Activated T-cell treated with anti-CD3 and anti-CD28 coated beads, Interleukin-2, amount 50 U/mL, for 72 hours (primary cell): ENCODE results near the gene PRMT1. TPM values are rescaled to one million over a fixed set of nuclear protein-coding genes. Genes with fewer than 3 reads are reported as not detected.
"Not testable (repeated sequence)": the region's sequence is repeated elsewhere in the genome, so short reads cannot be mapped to it uniquely, and the experiment has no call there.

Experiments used
- ATAC-seq, 2 donors: fragments of 150-1000 bp; cut with Tn5 transposase; replicated peaks in 1 of 2; 2 replicates each; pipeline ENCODE4 v1.10.0; 2021; ENCODE audit warnings: moderate library complexity in 2 of 2, mild to moderate bottlenecking in 1 of 2
- DNase-seq, 2 donors: peaks; one replicate each; pipeline ENCODE4 v3.0.0; 2021 to 2022; ENCODE audit warnings: mixed read lengths in 1 of 2
- H3K27ac Mint-ChIP-seq: one replicate; pipeline ENCODE4 v1.8.0; 2022; ENCODE audit warnings: mild to moderate bottlenecking, moderate library complexity, mixed read lengths
- H3K27me3 Mint-ChIP-seq: one replicate; pipeline ENCODE4 v1.8.0; 2022; ENCODE audit warnings: low read depth, mixed read lengths
- H3K36me3 Mint-ChIP-seq, 2 donors: one replicate each; pipeline ENCODE4 v1.8.0; 2022; ENCODE audit warnings: mixed read lengths in 2 of 2, mild to moderate bottlenecking in 1 of 2; ENCODE audit not compliant: insufficient read depth in 2 of 2
- H3K4me1 Mint-ChIP-seq: one replicate; pipeline ENCODE4 v1.8.0; 2022; ENCODE audit warnings: low read depth, mixed read lengths
- H3K4me3 Mint-ChIP-seq, 2 donors: one replicate each; pipeline ENCODE4 v1.8.0; 2022; ENCODE audit warnings: mild to moderate bottlenecking in 2 of 2, mixed read lengths in 2 of 2, moderate library complexity in 2 of 2
- H3K9me3 Mint-ChIP-seq, 2 donors: one replicate each; pipeline ENCODE4 v1.8.0; 2022; ENCODE audit warnings: mixed read lengths in 2 of 2
- total RNA-seq, 2 donors: library from RNA; stranded (reverse); gene quantifications; one replicate each; pipeline ENCODE4 v1.2.3, GENCODE V29; 2022

The PRMT1 gene
- 100 to 1,000 TPM; 201 to 251 TPM for total RNA-seq

DNA sequence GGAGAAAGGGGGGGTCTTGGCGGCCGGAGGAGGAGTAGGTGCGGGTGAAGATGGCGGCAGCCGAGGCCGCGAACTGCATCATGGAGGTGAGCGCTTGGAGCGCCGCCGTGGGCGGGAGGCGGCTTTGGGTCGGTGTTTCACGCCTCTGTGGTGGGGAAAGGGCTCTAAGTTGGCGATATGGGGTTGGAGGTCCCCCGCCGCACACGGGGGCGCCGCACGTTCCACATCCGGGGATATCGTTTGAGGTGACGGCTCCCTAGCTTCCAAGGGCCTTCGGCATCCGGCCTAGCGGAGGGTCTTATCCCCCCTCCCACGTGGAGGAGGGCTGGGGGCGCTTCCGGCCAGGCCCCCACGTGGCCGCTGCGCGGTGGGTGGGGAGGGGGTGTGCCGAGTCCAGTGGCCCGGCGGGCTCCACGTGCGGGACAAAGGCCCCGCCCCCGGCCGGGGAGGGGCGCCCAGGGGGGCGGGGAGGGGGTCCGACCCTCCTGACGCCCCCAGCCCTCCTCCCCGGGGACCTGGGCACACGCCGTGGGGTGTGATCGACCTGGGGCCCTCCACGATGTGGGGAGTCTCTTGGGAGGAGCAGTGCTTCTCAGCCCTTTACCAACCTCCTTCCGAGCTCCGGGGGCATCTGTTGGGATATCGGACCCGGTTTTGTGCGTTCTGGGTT, at the start of gene PRMT1:
Gene PRMT1 (plus strand): TSS at position 41 of the 670 bp plus-strand sequence. CDS start 10 bp downstream, at position 51.
- DNase-seq (peak; percentile 64 to 72), ATAC-seq (peak; percentile 14 to 26)
- Mint-ChIP-seq H3K4me3 (peak within 1 kb of the TSS; percentile 90 to 97), H3K27me3 (no peaks in the 10 kb centered on the region), H3K4me1 (peaks cover 53% of the 10 kb centered on the region), H3K36me3 (peaks cover under 1 to 15% of the 10 kb centered on the region in 2 donors), H3K9me3 (no peaks in the 10 kb centered on the region), H3K27ac (peak within 1 kb of the TSS; percentile 94)

DNA sequence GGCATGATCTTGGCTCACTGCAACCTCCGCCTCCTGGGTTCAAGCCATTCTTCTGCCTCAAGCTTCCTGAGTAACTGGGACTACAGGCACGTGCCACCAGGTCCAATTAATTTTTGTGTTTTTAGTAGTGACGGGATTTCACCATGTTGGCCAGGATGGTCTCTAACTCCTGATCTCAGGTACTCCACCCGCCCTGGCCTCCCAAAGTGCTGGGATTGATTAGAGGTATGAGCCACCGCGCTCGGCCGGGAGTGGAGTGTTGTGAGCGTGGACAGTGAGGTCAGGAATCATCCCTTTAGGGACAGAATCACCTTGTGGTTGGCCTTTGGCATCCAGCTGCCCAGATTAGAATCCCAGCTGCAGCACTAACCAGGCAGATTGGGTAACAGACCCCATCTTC, 47.4 kb upstream of the PRMT1 start:
- no peak for DNase-seq
- H3K4me3 Mint-ChIP-seq, result no peak overlapping the region
- no peak overlapping the region for H3K27ac Mint-ChIP-seq
- peaks cover 0 to 11% of the 10 kb centered on the region in 2 donors for H3K36me3 Mint-ChIP-seq
- no peaks in the 10 kb centered on the region for H3K27me3 Mint-ChIP-seq
- H3K9me3 Mint-ChIP-seq, result no peaks in the 10 kb centered on the region
- ATAC-seq, result no peak
- H3K4me1 Mint-ChIP-seq, result no peaks in the 10 kb centered on the region

DNA sequence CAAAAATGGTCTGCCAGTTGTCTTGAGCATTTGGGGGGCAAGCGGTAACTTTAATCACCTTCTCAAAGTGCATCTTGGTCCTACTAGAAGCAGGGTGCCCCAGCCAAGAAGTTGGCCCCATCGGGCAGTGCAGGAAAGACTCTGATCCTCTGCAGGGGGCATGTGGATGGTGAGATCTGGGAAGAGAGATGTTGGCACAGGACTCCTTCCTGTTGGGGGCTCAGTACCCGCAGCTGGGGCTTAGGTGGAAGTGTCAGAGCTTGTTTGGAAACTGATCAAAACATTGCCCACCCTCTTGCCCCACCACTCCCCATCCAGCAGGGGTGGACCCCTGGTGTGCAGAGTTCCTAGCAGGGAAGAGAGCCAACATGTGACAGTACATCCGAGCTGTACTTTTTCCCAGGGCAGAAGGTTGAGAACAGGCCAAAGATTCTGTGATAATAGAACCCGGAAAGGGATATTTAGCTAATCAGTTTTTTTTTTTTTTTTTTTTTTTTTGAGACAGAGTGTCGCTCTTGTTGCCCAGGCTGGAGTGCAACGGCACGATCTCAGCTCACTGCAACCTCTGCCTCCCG, 46.0 kb upstream of the PRMT1 start:
- Mint-ChIP-seq H3K27me3 (no peaks in the 10 kb centered on the region), H3K4me1 (peaks cover 9% of the 10 kb centered on the region), H3K4me3 (no peak overlapping the region), H3K27ac (no peak overlapping the region), H3K9me3 (no peaks in the 10 kb centered on the region), H3K36me3 (peaks cover 0 to 9% of the 10 kb centered on the region in 2 donors)
- ATAC-seq, result no peak
- no peak for DNase-seq

DNA sequence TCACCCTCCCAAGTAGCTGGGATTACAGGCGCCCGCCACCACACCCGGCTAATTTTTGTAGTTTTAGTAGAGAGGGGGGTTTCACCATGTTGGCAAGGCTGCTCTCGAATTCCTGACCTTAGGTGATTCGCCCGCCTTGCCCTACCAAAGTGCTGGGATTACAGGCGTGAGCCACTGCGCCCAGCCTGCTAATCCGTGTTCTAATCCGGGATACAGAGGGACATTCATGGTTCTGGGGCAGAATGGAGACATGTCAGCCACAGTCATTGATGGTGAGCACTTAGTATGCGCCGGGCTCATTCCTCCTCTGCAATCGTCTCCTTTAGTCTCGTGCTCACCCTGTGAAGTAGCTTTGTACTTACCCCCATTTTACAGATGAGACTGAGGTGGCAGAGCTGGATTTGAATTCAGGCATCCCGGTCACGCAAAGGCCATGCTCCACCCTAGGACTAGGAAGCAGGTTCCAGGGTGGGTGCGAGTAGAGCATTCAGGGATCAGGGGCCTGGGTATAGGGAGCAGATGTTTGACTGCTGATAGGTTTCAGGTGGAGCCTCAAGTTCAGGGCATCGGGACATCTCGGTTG, 45.4 kb upstream of the PRMT1 start:
- peaks cover 10% of the 10 kb centered on the region for H3K4me1 Mint-ChIP-seq
- peaks cover 0 to 8% of the 10 kb centered on the region in 2 donors for H3K36me3 Mint-ChIP-seq
- ATAC-seq (no peak), DNase-seq (no peak)
- H3K9me3 Mint-ChIP-seq, result no peaks in the 10 kb centered on the region
- no peak overlapping the region for H3K27ac Mint-ChIP-seq
- no peak overlapping the region for H3K4me3 Mint-ChIP-seq
- no peaks in the 10 kb centered on the region for H3K27me3 Mint-ChIP-seq

DNA sequence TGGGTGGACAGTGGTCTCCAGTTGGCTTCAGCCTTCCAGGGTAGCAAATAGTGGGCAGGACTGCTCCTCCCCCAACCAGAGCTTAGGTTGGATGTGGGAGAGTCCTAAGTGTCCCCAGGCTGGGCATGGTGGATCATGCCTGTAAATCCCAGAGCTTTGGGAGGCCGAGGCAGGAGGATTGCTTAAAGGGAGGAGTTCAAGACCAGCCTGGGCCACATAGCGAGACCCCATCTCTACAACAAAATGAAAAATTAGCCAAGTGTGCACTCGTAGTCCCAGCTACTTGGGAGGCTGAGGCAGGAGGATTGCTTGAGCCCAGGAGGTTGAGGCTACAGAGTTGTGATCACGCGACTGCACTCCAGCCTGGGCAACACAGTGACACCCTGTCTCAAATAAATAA, 44.5 kb upstream of the PRMT1 start:
- no peak for ATAC-seq
- no peak overlapping the region for H3K27ac Mint-ChIP-seq

DNA sequence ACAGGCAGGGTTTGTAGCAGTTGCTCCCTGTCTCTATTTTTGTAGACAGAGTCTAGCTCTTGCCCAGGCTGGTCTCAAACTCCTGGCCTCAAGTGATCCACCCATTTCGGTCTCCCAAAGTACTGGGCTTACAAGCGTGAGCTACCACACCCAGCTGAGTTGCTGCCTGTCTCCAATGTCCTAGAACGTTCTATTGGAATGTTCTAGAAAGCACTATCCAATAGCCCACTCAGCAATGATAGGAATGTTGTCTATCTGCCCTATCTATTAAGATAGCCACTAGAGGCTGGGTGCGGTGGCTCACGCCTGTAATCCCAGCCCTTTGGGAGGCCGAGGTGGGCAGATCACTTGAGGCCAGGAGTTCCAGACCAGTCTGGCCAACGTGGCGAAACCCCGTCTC, 43.8 kb upstream of the PRMT1 start:
- not testable (repeated sequence) for ATAC-seq, DNase-seq, H3K27ac Mint-ChIP-seq, H3K4me3 Mint-ChIP-seq, H3K9me3 Mint-ChIP-seq, H3K27me3 Mint-ChIP-seq, H3K36me3 Mint-ChIP-seq
- peaks cover 18% of the 10 kb centered on the region for H3K4me1 Mint-ChIP-seq

More for the DNA sequence above, 44.5 kb upstream of the PRMT1 start:
- peaks cover 11% of the 10 kb centered on the region for H3K4me1 Mint-ChIP-seq
- no peaks in the 10 kb centered on the region for H3K27me3 Mint-ChIP-seq
- peaks cover 0 to 5% of the 10 kb centered on the region in 2 donors for H3K36me3 Mint-ChIP-seq
- no peaks in the 10 kb centered on the region for H3K9me3 Mint-ChIP-seq
- no peak overlapping the region for H3K4me3 Mint-ChIP-seq
- no peak for DNase-seq

DNA sequence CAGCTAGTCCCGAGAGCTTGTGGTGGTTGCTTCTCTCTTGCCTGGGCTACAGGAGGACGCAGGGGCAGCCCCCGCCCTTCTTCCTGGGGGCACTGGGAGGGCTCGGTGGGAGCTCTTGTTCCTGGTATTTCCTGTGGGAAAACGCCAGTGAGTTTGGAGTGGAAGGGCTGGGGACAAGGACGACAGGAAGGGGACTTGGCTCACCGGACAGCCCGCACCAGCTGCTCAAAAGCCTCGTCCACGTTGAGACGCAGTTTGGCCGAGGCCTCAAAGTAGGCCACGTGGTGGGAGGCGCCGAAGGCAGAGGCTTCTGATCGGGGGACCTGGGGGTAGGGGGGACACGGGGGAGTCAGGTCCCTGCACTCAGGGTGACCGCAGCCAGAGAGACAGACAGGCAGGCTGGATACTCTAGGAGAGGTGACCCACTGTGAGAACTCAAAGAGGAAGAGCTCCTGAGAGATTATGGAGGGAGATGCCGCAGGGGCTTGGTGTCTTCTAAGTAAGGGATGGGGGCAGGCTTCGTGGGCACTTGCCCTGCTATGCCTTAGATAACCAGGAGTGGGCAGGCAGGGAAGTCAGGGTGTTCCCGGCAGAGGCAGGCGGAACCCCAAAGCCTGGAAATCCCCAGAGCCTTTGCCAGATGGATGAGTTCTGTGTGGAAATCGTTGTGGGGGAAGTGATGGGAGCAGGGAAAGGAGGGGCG, 41.4 kb upstream of the PRMT1 start:
- DNase-seq, result no peak
- no peaks in the 10 kb centered on the region for H3K9me3 Mint-ChIP-seq
- ATAC-seq, result no peak
- peaks cover 37% of the 10 kb centered on the region for H3K4me1 Mint-ChIP-seq
- no peak overlapping the region for H3K27ac Mint-ChIP-seq
- H3K4me3 Mint-ChIP-seq, result no peak overlapping the region
- peaks cover 6% of the 10 kb centered on the region for H3K27me3 Mint-ChIP-seq
- H3K36me3 Mint-ChIP-seq, result peaks cover 0 to under 1% of the 10 kb centered on the region in 2 donors

DNA sequence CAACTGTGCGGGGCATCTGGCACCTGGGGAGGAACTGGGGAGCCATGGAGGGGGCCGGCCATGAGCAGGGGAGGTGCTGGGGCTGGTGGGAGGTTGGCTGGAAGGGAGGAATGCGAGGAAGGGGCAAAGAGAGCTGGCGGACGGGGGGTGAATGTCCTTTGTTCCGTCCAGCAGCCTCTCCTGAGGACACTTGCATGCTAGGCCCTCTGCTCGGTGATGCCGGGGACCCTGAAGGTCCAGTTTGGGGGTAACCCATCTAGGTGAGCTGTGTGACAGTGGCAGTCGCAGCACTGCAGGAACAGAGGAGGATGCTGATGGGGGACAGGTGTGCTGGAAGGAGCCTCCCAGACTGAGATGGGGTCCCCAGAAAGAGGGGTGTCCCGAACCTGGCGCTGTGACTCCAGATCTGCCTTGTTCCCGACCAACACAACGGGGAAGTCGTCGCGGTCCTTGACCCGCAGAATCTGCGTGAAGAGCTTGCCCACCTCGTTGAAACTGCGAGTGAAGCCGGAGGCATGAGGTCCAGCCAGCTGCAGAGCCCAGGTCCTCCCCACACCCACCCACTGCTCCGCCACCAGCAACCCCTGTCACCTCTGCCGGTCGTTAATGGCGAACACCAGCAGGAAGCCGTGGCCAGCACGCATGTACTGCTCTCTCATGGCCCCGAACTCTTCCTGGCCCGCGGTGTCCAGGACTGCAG, 40.7 kb upstream of the PRMT1 start:
- peaks cover 41% of the 10 kb centered on the region for H3K4me1 Mint-ChIP-seq
- DNase-seq (no peak), ATAC-seq (no peak)
- H3K27me3 Mint-ChIP-seq, result peaks cover 6% of the 10 kb centered on the region
- H3K4me3 Mint-ChIP-seq, result no peak overlapping the region
- H3K27ac Mint-ChIP-seq, result no peak overlapping the region
- H3K36me3 Mint-ChIP-seq, result peaks cover 0 to 1% of the 10 kb centered on the region in 2 donors
- H3K9me3 Mint-ChIP-seq, result no peaks in the 10 kb centered on the region

DNA sequence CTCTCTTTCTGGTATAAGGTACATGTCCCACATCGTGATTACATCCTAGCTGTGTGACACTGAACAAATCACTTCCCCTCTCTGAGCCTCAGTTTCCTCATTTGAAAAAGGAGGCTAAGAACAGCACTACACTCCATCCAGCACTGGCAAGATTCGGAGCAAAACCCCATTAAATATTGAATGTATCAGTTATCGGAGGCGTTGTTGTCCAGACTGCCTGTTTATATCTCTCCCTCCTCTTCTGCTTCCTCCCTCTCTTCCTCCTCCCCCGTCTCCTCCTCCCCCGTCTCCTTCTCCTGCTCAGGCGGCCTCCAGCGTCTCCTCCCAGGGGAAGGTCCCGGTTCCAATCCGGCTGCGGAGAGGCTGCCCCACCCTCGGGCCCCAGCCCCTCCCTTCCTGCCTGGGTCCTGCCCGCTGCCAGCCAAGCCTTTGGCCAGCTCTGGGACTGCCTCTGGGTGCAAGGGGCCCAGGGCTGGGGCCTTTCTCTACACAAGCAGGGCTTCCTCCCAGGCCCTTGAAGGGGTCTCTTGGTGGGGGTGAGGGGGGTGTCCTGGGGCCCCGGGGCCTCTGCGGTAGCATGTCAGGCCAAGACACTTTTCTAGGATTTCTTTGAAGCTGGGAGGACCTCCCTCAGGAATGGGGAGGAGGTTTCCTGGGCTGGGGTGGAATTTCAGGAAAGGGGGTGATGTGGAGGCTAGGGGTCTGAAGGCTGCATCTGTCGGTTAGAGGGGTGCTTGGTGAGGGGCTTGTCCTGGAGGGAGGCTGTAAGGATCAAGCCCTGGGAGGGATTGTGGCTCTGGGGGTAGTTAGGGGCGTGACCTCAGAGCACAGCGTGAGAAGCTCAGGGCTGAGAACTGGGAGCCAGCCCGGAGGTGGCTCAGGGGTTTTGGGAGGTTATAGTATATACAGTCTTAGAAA, 39.0 kb upstream of the PRMT1 start:
- peak overlapping the region; percentile 70 to 100 for H3K4me3 Mint-ChIP-seq
- peaks cover 6% of the 10 kb centered on the region for H3K27me3 Mint-ChIP-seq
- no peaks in the 10 kb centered on the region for H3K9me3 Mint-ChIP-seq
- peaks cover 47% of the 10 kb centered on the region for H3K4me1 Mint-ChIP-seq
- peak overlapping the region; percentile 27 for H3K27ac Mint-ChIP-seq
- ATAC-seq, result no peak
- H3K36me3 Mint-ChIP-seq, result peaks cover 0 to 1% of the 10 kb centered on the region in 2 donors
- peak in 1 of 2 donors; percentile 14 for DNase-seq

DNA sequence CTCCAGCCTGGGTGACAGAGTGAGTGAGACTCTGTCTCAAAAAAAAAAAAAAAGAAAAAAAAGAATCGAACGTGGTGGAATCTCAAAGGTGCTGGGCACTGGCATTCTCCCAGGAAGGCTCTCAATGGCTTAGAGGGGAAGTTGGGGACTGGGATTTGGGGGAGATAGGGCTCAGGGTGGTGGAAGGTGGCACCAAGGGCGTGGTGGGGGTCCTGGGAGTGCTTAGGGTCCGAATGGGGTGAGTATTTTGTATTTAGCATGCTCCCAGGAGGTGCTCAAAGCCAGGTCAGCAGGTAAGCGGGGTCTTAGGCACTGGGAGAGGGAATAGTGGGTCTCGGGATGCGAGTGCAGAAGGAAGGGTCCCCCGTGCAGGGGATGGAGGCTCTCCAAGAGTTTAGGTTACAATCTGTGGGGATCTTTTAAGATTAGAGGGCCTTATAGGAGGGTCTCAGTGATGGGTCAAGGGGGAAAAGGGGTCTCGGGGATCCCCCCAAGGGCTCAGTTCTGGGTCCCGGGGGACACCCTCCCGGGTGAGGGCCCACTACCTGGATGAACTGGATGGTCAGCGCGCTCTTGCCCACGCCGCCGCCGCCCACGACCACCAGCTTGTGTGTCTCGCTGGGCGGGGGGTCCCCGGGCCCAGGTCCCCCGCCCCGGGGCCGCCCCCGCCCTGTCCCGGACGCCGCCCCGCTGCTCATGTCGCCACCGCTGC, 37.5 kb upstream of the PRMT1 start:
- DNase-seq, result no peak
- H3K36me3 Mint-ChIP-seq, result peaks cover 1 to 2% of the 10 kb centered on the region in 2 donors
- H3K4me3 Mint-ChIP-seq, result peak overlapping the region; percentile 99 to 100
- ATAC-seq, result no peak
- H3K27ac Mint-ChIP-seq, result no peak overlapping the region
- no peaks in the 10 kb centered on the region for H3K9me3 Mint-ChIP-seq
- H3K4me1 Mint-ChIP-seq, result peaks cover 62% of the 10 kb centered on the region
- H3K27me3 Mint-ChIP-seq, result peaks cover 6% of the 10 kb centered on the region

DNA sequence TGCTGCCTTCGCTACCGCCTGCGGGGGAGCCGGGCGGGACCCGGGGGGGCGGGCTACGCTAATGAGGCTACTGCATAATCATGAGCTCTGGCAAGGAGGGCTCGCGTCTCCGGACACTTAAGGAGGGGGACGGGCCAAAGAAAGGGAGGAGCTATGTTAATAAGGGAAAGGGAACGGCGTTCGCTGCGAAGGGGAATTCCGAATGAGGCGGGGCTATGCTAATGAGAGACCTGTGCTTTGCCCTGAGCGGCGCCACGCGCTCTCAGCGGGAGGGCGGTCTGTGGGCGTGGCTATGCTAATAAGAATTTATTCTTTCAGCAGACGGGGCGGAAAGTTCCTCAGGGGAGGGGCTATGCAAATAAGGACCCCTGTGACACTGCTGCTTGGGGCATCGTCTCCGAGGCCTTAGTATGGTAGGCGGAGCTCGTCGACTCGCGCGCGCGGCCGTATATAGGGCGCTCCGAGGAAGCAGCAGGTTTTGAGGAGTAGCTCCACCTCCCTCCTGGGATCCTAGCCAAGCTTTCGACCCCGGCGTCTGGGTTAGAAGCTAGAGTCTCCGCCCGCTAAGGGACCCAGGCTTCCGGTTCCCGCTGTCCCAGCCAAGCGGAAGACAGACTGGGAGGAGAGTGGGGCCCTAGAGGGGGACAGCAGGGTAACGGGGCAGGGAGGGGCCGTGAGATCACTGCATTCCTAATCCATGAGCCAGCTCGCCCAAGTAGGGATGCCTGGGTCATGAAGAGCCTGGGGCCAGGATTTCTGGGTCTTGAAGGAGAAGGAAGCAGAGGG, 36.8 kb upstream of the PRMT1 start, which contains the start of gene RRAS:
Gene RRAS (minus strand): TSS at position 31 of the 786 bp plus-strand sequence. CDS start 45 bp downstream, outside the sequence.
- Mint-ChIP-seq H3K27ac (peak within 1 kb of the TSS; percentile 82), H3K36me3 (peaks cover 1 to 2% of the 10 kb centered on the region in 2 donors), H3K9me3 (no peaks in the 10 kb centered on the region), H3K27me3 (peaks cover 6% of the 10 kb centered on the region), H3K4me1 (peaks cover 64% of the 10 kb centered on the region), H3K4me3 (peak within 1 kb of the TSS; percentile 99 to 100)
- DNase-seq (peak; percentile 100), ATAC-seq (peak; percentile 67 to 70)
